ENCODE results near the gene PIEZO1.

Gene PIEZO1

GRCh38 chr16:88815901-88816589 is 31.0 kb upstream of the PIEZO1 start:
- DNase-seq: peak; percentile 42

- no peak for DNase-seq
Measured at GRCh38 chr16:88815227-88815626, 30.2 kb upstream of the PIEZO1 start.

GRCh38 chr16:88814144-88814502 is 29.1 kb upstream of the PIEZO1 start:
- DNase-seq: no peak

- DNase-seq: no peak
Measured at GRCh38 chr16:88813269-88814143, 28.5 kb upstream of the PIEZO1 start.

GRCh38 chr16:88812513-88813268 is 27.7 kb upstream of the PIEZO1 start:
- DNase-seq: no peak

- peak; percentile 70 for DNase-seq
Measured at GRCh38 chr16:88811769-88812512, 26.9 kb upstream of the PIEZO1 start, which contains the start of gene APRT. Gene APRT (minus strand): TSS chr16:88811928. CDS start chr16:88811899, 29 bp downstream.

GRCh38 chr16:88810912-88811768 is 26.1 kb upstream of the PIEZO1 start:
- DNase-seq: peak; percentile 62

- no peak for DNase-seq
Measured at GRCh38 chr16:88810166-88810911, 25.3 kb upstream of the PIEZO1 start.

GRCh38 chr16:88809676-88810165 is 24.7 kb upstream of the PIEZO1 start:
- DNase-seq: no peak

- DNase-seq: no peak
Measured at GRCh38 chr16:88809068-88809675, 24.2 kb upstream of the PIEZO1 start.

GRCh38 chr16:88807626-88808453 is 22.8 kb upstream of the PIEZO1 start:
- no peak for DNase-seq

- no peak for DNase-seq
Measured at GRCh38 chr16:88807142-88807625, 22.2 kb upstream of the PIEZO1 start.

GRCh38 chr16:88806491-88807111 is 21.6 kb upstream of the PIEZO1 start:
- DNase-seq: no peak

- DNase-seq: no peak
Measured at GRCh38 chr16:88805887-88806393, 20.9 kb upstream of the PIEZO1 start.

GRCh38 chr16:88805340-88805715 is 20.3 kb upstream of the PIEZO1 start:
- no peak for DNase-seq

- DNase-seq: peak; percentile 23
Measured at GRCh38 chr16:88804552-88805339, 19.7 kb upstream of the PIEZO1 start.

- DNase-seq: no peak
Measured at GRCh38 chr16:88804173-88804551, 19.1 kb upstream of the PIEZO1 start.
